Panc1 (cell line): ENCODE results near the gene RASIP1. TPM values are rescaled to one million over a fixed set of nuclear protein-coding genes. Genes with fewer than 3 reads are reported as not detected.

ENCODE experiments used
- ATAC-seq: fragments of 200-7000 bp; cut with Tn5 transposase; 2 replicates; pipeline ENCODE4 v1.9.1; 2020; ENCODE audit warnings: mild to moderate bottlenecking, moderate library complexity
- BruUV-seq: library from RNA; stranded (reverse); fragments of 400-500 nt; replicated peaks from 2 replicates; lab custom pipeline; 2021; lab: Mats Ljungman, UMichigan
- CTCF ChIA-PET: fragments of 300-600 bp; sonication (Branson Sonifier 250); formaldehyde crosslinking; loops from one replicate; lab custom pipeline; 2022; ENCODE audit warnings: antibody characterized with exemption; lab: Charles Lee
- POLR2A ChIA-PET: fragments of 300-600 bp; sonication (Branson Sonifier 250); formaldehyde crosslinking; loops from one replicate; lab custom pipeline; 2022; ENCODE audit warnings: antibody characterized with exemption; lab: Charles Lee
- DNase-seq: peaks from one replicate; pipeline ENCODE4 v3.0.0-alpha.2; 2010; ENCODE audit warnings: low read depth, low spot score
- H3K27ac ChIP-seq: 2 replicates; pipeline ENCODE4 v1.5.1; 2011; ENCODE audit warnings: mild to moderate bottlenecking, low read length, inconsistent platforms
- H3K27me3 ChIP-seq: fragments of 200-500 bp; sonication (Bioruptor generic); 2 replicates; pipeline ENCODE4 v1.6.0; 2014; ENCODE audit warnings: low read length, inconsistent platforms; ENCODE audit not compliant: control insufficient read depth, insufficient read depth
- H3K36me3 ChIP-seq: fragments of 200-500 bp; sonication (Bioruptor generic); 2 replicates; pipeline ENCODE4 v1.5.1; 2014; ENCODE audit warnings: inconsistent platforms, mild to moderate bottlenecking, low read length, moderate library complexity; ENCODE audit not compliant: control insufficient read depth, insufficient read depth
- H3K4me1 ChIP-seq: 2 replicates; pipeline ENCODE4 v1.5.1; 2011; ENCODE audit warnings: inconsistent platforms, mild to moderate bottlenecking, low read length, moderate library complexity; ENCODE audit not compliant: control insufficient read depth, insufficient read depth
- H3K4me3 ChIP-seq, 2 experiments: 2 replicates each; pipeline ENCODE4 v1.5.1; 2011 to 2012; ENCODE audit warnings: low read depth in 2 of 2, low read length in 2 of 2, mild to moderate bottlenecking in 2 of 2, inconsistent platforms in 1 of 2, moderate library complexity in 1 of 2
- H3K9me3 ChIP-seq: fragments of 200-500 bp; sonication (Bioruptor generic); 2 replicates; pipeline ENCODE4 v1.5.1; 2014; ENCODE audit warnings: low read depth, mild to moderate bottlenecking, inconsistent platforms, low read length, moderate library complexity; ENCODE audit not compliant: control insufficient read depth, insufficient read depth
- POLR2AphosphoS5 ChIP-seq: IDR thresholded peaks from 2 replicates; pipeline ENCODE4 v1.6.1; 2012; ENCODE audit warnings: mild to moderate bottlenecking, low read depth, low read length, moderate library complexity
- REST ChIP-seq, 2 experiments: IDR thresholded peaks; 2 replicates each; pipeline ENCODE4 v1.6.1; 2011 to 2012; ENCODE audit warnings: low read depth in 2 of 2, control low read depth in 1 of 2, low read length in 1 of 2, mild to moderate bottlenecking in 1 of 2, moderate library complexity in 1 of 2; ENCODE audit not compliant: insufficient read depth in 1 of 2
- SIN3A ChIP-seq: IDR thresholded peaks from 2 replicates; pipeline ENCODE4 v1.6.1; 2012; ENCODE audit warnings: low read depth, mild to moderate bottlenecking, low read length, moderate library complexity, borderline replicate concordance; ENCODE audit not compliant: insufficient read depth
- TCF7L2 ChIP-seq: IDR thresholded peaks from 2 replicates; pipeline ENCODE4 v1.6.1; 2011; ENCODE audit warnings: mild to moderate bottlenecking, low read depth, low read length, inconsistent platforms
- in situ Hi-C: cut with HindIII; loops from 2 replicates; pipeline ENCODE4 v1.10.0; 2016; ENCODE audit warnings: low sequenced_read_pairs, low pct_unique_long_range_greater_than_20kb
- intact Hi-C: fragments of 100-400 bp; cut with micrococcal nuclease; formaldehyde crosslinking; loops from one replicate; pipeline ENCODE4 v1.10.0; 2022; ENCODE audit not compliant: unreplicated experiment
- total RNA-seq: library from RNA; stranded (reverse); gene quantifications from one replicate; pipeline ENCODE4 v1.2.1, GENCODE V29; 2021; ENCODE audit not compliant: unreplicated experiment
- TF ChIP-seq, protein P1 (sequence below): fragments of 450-650 bp; IDR thresholded peaks from 2 replicates; pipeline ENCODE4 v1.5.1; 2017; ENCODE audit warnings: mild to moderate bottlenecking

The RASIP1 gene
- total RNA-seq, 1 experiment from 2014 or later: 0.41 TPM

- Histone ChIP-seq H3K36me3 (no peaks in the 10 kb centered on the region), H3K4me3 (no peak overlapping the region), H3K4me1 (no peaks in the 10 kb centered on the region), H3K27me3 (no peaks in the 10 kb centered on the region), H3K9me3 (no peaks in the 10 kb centered on the region), H3K27ac (no peak overlapping the region)
- ChIA-PET CTCF (interaction anchor here (1.1 kb wide), 1 partner anchor 63 kb away, joined by 8 read pairs; no protein-coding TSS in a partner anchor), POLR2A (interaction anchor here (0.6 kb wide), 1 partner anchor 35 kb away, joined by 3 read pairs; no protein-coding TSS in a partner anchor)
- TF ChIP-seq SIN3A (no peak), TCF7L2 (no peak), POLR2AphosphoS5 (no peak), REST (IDR thresholded peaks at IDR 0.05; ENCODE audit: insufficient read depth in 1 of 2, low read depth in 2 of 2, low read length in 1 of 2) (no peak)
- TF ChIP-seq, protein P1, sequence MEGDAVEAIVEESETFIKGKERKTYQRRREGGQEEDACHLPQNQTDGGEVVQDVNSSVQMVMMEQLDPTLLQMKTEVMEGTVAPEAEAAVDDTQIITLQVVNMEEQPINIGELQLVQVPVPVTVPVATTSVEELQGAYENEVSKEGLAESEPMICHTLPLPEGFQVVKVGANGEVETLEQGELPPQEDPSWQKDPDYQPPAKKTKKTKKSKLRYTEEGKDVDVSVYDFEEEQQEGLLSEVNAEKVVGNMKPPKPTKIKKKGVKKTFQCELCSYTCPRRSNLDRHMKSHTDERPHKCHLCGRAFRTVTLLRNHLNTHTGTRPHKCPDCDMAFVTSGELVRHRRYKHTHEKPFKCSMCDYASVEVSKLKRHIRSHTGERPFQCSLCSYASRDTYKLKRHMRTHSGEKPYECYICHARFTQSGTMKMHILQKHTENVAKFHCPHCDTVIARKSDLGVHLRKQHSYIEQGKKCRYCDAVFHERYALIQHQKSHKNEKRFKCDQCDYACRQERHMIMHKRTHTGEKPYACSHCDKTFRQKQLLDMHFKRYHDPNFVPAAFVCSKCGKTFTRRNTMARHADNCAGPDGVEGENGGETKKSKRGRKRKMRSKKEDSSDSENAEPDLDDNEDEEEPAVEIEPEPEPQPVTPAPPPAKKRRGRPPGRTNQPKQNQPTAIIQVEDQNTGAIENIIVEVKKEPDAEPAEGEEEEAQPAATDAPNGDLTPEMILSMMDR: no peak
- BruUV-seq: no TSS peak
- ATAC-seq: no peak
- in situ Hi-C loops (no loop called here), intact Hi-C loops (loop anchor here (10.0 kb wide), 1 partner anchor 195 kb away; no protein-coding TSS in a partner anchor)
- DNase-seq: no peak
Observed at GRCh38 chr19:48779636-48780035, 39.2 kb upstream of the RASIP1 start.

DNA sequence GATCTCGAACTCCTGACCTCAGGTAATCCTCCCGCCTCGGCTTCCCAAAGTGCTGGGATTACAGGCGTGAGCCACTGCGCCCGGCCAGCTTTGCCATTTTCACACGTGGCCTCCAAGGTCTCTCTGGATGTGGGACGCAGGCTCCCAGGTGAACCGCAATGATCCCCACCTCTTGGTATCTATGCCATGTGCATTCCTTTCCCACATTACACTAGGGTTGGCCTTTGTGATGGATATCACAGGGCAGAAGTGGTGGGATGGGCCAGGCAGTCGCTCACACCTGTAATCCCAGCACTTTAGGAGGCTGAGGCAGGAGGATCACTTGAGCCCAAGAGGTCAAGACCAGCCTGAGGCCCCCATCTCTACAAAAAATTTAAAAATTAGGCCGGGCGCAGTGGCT is 37.3 kb upstream of the RASIP1 start:
- ChIA-PET CTCF (no interaction called here), POLR2A (no interaction called here)
- Histone ChIP-seq H3K36me3 (no peaks in the 10 kb centered on the region), H3K4me3 (no peak overlapping the region), H3K27ac (no peak overlapping the region), H3K4me1 (no peaks in the 10 kb centered on the region), H3K9me3 (no peaks in the 10 kb centered on the region), H3K27me3 (no peaks in the 10 kb centered on the region)
- BruUV-seq: no TSS peak
- in situ Hi-C loops: no loop called here
- no peak for DNase-seq
- no peak for TF ChIP-seq SIN3A
- TF ChIP-seq TCF7L2: no peak
- TF ChIP-seq POLR2AphosphoS5: no peak
- TF ChIP-seq REST (IDR thresholded peaks at IDR 0.05; ENCODE audit: insufficient read depth in 1 of 2, low read depth in 2 of 2, low read length in 1 of 2): no peak
- TF ChIP-seq, protein P1: no peak
- no peak for ATAC-seq
- intact Hi-C loops: no loop called here
